HG03108 (cell line): ENCODE results near the gene SEC23IP.
"Not testable (repeated sequence)": the region's sequence is repeated elsewhere in the genome, so short reads cannot be mapped to it uniquely, and the experiment has no call there.

Experiments used
- ATAC-seq: cut with Tn5 transposase; IDR thresholded peaks from one replicate; pipeline ENCODE4 v1.9.1; 2021; ENCODE audit warnings: moderate library complexity; ENCODE audit not compliant: unreplicated experiment

The SEC23IP gene

GRCh38 chr10:119883901-119884611 is 8.5 kb upstream of the SEC23IP start:
- not testable (repeated sequence) for ATAC-seq

DNA sequence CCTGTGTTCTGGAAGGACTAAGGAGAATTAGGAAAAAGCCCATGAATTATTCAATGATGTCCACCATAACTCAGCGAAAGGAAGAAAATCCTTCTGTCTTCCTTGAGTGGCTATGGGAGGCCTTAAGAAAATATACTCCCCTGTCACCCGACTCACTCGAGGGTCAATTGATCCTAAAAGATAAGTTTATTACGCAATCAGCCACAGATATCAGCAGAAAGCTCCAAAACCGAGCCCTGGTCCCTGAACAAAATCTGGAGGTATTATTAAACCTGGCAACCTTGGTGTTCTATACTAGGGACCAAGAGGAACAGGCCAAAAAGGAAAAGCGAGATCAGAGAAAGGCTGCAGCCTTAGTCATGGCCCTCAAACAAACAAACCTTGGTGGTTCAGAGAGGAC is 6.5 kb upstream of the SEC23IP start:
- not testable (repeated sequence) for ATAC-seq

- not testable (repeated sequence) for ATAC-seq
Measured at GRCh38 chr10:119888715-119889114, 3.8 kb upstream of the SEC23IP start.

DNA sequence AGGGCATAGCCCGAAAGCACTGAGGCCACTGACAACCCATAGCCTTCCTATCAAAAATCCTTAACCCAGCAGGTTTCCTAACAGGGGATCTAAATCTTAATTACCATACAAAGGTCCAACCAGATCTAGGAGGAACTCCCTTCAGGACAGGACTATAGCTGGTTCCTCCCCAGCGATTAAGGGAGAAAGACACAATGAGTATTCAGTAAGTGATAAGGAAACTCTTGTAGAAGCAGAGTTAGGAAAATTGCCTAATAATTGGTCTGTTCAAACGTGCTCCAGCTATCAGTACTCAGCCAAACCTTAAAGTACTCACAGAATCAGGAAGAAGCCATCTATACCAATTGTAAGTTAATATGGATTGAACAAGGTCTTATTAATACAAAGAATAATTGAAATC is 3.3 kb upstream of the SEC23IP start:
- not testable (repeated sequence) for ATAC-seq

GRCh38 chr10:119890307-119890706 is 2.2 kb upstream of the SEC23IP start:
- ATAC-seq, result not testable (repeated sequence)

- ATAC-seq, result not testable (repeated sequence)
Measured at GRCh38 chr10:119891849-119892187, 712 bp upstream of the SEC23IP start.

DNA sequence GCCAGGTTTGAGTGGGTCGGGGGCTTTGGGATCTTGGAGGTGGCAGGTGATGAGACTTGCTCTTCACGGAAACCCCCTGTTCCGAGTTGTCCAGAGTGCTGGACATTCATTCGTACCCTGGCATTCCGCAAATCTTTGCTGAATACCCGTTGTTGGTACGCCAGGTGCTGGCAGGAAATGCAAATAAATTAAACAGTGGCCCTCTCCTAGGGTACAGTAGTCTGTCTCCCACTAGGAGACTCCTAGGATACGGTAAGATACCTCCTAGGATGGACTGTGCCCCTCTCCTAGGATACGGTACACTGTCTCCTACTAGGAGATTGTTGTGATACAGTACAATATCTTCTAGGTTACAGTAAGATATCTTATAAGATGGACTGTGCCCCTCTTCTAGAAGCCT is 544 bp downstream of the SEC23IP start:
- no peak for ATAC-seq

GRCh38 chr10:119893845-119894427 is 1.4 kb downstream of the SEC23IP start:
- ATAC-seq, result no peak

DNA sequence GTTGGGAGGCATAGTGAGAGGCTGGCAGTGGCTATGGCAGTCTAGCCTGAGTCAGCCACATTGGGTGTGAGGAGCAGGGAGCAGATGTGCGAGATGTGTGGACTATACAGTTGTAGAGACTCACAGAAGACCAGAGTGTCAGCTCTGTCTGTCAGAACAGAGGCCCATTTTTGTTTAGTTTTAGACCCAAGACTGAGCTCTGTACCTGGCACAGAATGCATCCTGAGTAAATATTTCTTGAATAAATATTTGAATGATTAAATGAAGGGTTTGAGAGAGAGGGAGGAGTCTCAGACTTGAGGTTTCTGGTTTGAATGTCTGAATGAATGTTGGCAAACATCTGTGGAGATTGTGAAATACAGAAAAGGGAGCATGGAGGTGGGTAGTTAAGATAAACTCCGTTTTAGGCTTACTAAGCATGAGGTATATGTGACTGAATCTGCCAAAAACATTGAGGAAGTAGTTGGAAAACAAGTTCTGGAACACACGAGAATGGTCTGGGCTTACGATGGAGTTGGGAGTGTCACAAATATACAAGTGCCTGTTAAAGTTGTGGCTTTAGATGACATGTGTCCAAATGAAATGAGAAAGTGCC is 3.6 kb downstream of the SEC23IP start:
- ATAC-seq, result no peak

GRCh38 chr10:119896937-119897770 is 4.6 kb downstream of the SEC23IP start:
- ATAC-seq, result no peak

- ATAC-seq, result no peak
Measured at GRCh38 chr10:119898577-119898976, 6.0 kb downstream of the SEC23IP start.

- ATAC-seq, result no peak
Measured at GRCh38 chr10:119903946-119904666, 11.6 kb downstream of the SEC23IP start.

DNA sequence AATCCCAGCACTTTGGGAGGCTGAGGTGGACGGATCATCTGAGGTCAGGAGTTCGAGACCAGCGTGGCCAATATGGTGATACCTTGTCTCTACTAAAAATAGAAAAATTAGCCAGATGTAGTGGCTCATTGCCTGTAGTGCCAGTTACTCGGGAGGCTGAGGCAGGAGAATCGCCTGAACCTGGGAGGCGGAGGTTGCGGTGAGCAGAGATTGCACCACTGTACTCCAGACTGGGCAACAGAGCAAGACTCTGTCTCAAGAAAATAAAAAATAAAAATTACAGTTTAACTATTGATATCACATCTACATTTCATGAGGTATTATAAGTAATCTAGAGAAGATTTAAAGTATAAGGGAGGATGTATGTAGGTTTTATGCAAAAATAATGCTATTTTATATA is 15.2 kb downstream of the SEC23IP start:
- ATAC-seq, result not testable (repeated sequence)

- ATAC-seq, result no peak
Measured at GRCh38 chr10:119908166-119908565, 15.6 kb downstream of the SEC23IP start.

DNA sequence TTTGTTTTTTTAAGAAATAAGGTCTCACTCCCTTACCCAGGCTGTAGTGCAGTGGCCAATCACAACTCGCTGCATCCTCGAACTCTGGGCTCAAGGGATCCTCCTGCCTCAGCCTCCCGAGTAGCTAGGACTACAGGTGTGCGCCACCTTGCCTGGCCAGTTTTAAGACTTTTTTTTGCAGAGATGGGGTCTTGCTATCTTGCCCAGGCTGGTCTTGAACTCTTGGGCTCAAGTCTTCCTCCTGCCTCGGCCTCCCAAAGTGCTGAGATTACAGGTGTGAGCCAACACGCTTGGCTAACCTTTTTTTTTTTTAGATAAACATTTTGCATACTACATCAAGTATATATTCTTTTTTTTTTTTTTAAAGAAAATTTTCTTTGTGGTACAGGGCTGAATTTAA is 18.2 kb downstream of the SEC23IP start:
- ATAC-seq, result no peak

DNA sequence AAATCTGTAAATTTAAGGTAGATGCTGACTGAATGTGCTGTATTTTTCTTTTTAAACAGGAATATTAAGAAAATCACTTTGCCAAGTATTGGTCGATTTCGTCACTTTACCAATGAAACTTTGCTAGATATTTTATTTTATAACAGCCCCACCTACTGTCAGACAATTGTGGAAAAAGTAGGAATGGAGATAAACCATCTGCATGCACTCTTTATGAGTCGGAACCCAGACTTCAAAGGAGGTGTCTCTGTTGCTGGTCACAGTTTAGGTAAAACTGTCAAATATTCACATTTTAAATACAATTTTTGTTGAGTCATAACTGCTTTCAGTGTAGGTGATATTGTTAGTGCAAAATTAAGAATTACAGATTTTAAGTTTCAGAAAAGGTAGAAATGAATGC is 25.2 kb downstream of the SEC23IP start:
- ATAC-seq, result no peak

GRCh38 chr10:119919271-119919670 is 26.7 kb downstream of the SEC23IP start:
- no peak for ATAC-seq

DNA sequence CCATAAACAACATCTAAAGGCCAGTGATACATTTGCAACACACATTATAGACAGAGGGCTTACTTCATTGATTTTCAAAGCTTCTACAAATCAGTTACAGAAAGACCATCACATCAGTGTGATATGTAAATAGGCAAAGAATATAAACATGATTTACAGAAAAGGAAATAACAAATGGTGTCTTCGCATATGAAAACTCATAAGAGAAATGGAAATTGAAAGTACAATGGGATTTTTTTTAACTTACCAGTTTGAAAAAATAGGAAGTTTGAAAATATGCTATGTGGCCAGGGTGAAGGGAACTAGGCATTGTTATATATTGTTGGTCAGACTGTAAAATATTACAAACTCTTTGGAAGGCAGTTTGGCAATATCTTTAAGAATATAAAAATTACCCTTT is 27.3 kb downstream of the SEC23IP start:
- ATAC-seq, result no peak

DNA sequence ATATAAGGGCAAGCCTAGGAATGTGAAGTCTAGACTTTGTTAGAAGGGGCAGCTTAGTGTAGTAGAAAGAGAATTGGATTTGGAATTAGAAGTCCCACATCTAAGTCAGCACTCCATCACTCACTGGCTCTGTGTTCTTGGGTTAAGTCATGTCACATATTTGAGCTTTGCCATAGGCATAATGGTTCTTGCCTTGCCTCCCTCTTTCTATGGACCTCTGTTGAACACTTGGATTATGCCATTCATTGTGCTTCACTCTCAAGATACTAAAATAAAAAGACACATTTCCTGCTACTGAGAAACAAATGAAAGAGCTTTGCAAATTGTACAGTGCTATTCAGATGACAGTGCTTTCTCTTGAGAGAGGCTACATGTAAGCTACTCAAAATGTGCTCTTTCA is 35.9 kb downstream of the SEC23IP start:
- no peak for ATAC-seq

DNA sequence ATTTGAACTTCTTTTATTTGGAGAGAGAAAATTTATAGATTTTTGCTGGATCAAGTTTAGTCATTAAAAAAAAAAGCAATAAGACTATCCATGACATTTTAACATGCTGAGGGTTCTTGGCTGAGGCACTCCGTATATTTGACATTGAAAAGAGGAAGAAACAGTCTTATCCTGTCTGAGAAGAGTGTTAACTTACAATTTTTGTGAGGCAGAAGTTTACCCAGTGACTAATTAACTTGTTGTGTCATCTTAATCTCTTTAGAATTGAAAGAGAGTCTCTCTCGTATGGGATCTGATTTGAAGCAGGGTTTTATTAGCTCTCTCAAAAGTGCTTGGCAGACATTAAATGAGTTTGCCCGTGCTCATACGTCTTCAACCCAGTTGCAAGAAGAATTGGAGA is 39.3 kb downstream of the SEC23IP start:
- ATAC-seq, result no peak

DNA sequence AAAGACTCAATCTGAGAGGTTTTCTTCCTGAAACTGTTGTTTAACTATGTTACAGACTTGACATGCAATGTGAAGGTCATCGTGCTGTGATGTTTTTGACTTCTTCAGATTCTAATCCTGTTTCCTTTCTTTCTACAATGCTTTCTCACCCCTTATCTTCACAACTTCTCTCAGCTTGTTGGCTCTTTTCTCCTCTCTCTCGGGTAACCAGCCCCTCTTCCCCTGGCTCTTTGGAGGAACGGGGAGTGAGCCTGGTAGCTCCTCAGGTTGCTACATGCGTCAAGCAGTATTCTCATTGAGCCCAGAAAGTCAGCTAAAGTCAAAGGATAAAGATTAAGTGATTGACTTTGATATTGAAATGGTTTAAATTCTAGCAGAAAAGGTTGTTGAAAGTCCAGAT is 40.1 kb downstream of the SEC23IP start:
- no peak for ATAC-seq
